Skeletal muscle tissue (tissue), 4 donors: ENCODE measurements around the gene THAP5. TPM values are rescaled to one million over a fixed set of nuclear protein-coding genes. Genes with fewer than 3 reads are reported as not detected.
"Not testable (repeated sequence)": the region's sequence is repeated elsewhere in the genome, so short reads cannot be mapped to it uniquely, and the experiment has no call there.

ENCODE experiments used
- H3K27ac ChIP-seq: one replicate; pipeline ENCODE4 v1.7.0; 2013; ENCODE audit warnings: mild to moderate bottlenecking, low read depth, low read length, inconsistent platforms
- H3K27me3 ChIP-seq, 3 donors: one replicate each; pipeline ENCODE4 v1.7.0; 2013; ENCODE audit warnings: low read length in 3 of 3; ENCODE audit not compliant: control insufficient read depth in 3 of 3, insufficient read depth in 3 of 3
- H3K36me3 ChIP-seq, 3 donors: one replicate each; pipeline ENCODE4 v1.7.0; 2013; ENCODE audit warnings: low read length in 3 of 3; ENCODE audit not compliant: control insufficient read depth in 3 of 3, insufficient read depth in 3 of 3
- H3K4me1 ChIP-seq, 3 donors: one replicate each; pipeline ENCODE4 v1.7.0; 2013; ENCODE audit warnings: low read length in 3 of 3, mild to moderate bottlenecking in 3 of 3; ENCODE audit not compliant: control insufficient read depth in 3 of 3, insufficient read depth in 3 of 3
- H3K4me3 ChIP-seq, 3 donors: one replicate each; pipeline ENCODE4 v1.7.0; 2013; ENCODE audit warnings: low read length in 3 of 3
- H3K9ac ChIP-seq, 3 donors: one replicate each; pipeline ENCODE4 v1.7.0; 2013; ENCODE audit warnings: low read length in 3 of 3, mild to moderate bottlenecking in 3 of 3, moderate library complexity in 2 of 3, low read depth in 1 of 3
- H3K9me3 ChIP-seq, 3 donors: one replicate each; pipeline ENCODE4 v1.7.0; 2013; ENCODE audit warnings: low read length in 3 of 3; ENCODE audit not compliant: control insufficient read depth in 3 of 3
- total RNA-seq: library from RNA; depleted of rRNA; stranded (reverse); fragments of >200 nt; gene quantifications from one replicate; pipeline ENCODE4 v1.2.3, GENCODE V29; 2014
- donor health status: Osteomylitis.

Gene THAP5
- total RNA-seq, 1 donor from 2014 or later: 12.0 TPM

DNA sequence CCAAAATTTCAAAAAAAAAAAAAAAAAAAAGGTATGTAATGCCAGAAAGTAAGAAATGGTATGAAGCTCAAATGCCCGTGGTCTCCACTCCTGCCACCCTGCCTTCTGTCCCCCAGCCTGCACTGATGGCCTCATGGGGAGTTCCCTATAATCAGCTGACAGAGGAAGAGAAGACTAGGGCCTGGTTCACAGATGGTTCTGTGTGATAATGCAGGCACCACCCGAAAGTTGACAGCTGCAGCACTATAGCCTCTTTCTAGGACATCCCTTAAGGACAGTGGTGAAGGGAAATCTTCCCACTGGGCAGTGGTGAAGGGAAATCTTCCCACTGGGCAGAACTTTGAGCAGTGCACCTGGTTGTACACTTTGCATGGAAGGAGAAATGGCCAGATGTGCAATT, 31.3 kb downstream of the THAP5 start:
- not testable (repeated sequence) for H3K27ac ChIP-seq, H3K4me1 ChIP-seq, H3K4me3 ChIP-seq, H3K36me3 ChIP-seq, H3K9me3 ChIP-seq, H3K9ac ChIP-seq, H3K27me3 ChIP-seq

DNA sequence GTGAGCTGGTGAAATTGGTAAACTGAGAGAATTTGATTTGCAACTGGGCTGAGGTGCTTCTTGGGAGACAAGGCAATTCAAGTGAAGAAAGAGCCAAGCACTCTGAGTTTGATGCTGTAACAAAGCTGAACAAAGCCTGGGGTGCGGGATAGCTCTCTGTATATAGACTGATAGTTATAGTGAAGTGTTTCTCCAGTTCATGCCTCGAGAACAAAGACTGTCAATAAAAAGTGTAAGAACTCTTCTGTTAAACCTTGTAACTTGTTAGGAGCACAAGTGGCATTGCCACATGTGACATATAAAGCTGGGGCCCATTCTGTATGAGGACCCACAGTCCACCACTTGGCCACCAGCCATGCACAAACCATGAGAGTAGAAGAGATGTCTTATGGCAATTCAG, 32.3 kb downstream of the THAP5 start:
- H3K36me3 ChIP-seq: no peaks in the 10 kb centered on the region
- no peak overlapping the region for H3K9ac ChIP-seq
- H3K4me3 ChIP-seq: no peak overlapping the region
- no peaks in the 10 kb centered on the region for H3K4me1 ChIP-seq
- no peaks in the 10 kb centered on the region for H3K9me3 ChIP-seq
- H3K27me3 ChIP-seq: no peaks in the 10 kb centered on the region
- no peak overlapping the region for H3K27ac ChIP-seq

DNA sequence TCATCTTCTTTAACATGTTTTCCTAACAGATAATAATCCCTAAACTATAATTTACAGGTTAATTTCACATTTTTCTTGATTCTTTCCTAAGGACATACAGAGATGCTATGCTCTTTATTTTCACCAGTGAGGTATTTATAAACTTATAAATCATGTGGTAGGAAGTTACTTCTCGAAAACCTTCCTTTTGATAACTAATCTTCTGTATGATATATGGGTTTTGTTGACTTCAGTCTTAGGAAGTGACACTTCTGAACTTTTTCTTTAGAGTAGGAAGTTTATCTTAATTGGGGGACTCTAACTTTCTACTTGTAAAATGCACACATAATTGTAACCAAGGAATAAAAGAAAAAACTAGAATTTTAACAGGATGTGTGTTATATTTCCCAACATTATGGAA, 33.8 kb downstream of the THAP5 start:
- Histone ChIP-seq H3K4me1 (no peaks in the 10 kb centered on the region), H3K27me3 (no peaks in the 10 kb centered on the region), H3K9ac (no peak overlapping the region), H3K36me3 (no peaks in the 10 kb centered on the region), H3K9me3 (no peaks in the 10 kb centered on the region), H3K4me3 (no peak overlapping the region), H3K27ac (no peak overlapping the region)

- no peaks in the 10 kb centered on the region for H3K36me3 ChIP-seq
- H3K9me3 ChIP-seq: no peaks in the 10 kb centered on the region
- no peak overlapping the region for H3K27ac ChIP-seq
- no peak overlapping the region for H3K9ac ChIP-seq
- H3K4me3 ChIP-seq: no peak overlapping the region
- H3K4me1 ChIP-seq: no peaks in the 10 kb centered on the region
- H3K27me3 ChIP-seq: no peaks in the 10 kb centered on the region
Measured at GRCh38 chr7:108535257-108535656, 34.2 kb downstream of the THAP5 start.

DNA sequence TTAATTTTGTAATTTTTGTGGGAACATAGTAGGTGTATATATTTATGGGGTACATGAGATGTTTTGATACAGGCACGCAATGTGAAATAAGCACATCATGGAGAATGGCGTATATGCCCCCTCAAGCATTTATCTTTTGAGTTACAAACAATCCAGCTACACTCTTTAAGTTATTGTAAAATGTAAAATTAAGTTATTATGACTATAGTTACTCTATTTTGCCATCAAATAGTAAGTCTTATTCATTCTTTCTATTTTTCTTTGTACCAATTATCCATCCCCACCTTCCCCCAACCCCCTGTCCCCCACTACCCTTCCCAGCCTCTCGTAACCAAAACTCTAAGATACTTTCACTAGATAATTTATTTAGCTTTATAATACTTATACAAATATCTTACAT, 35.8 kb downstream of the THAP5 start:
- no peak overlapping the region for H3K27ac ChIP-seq
- no peak overlapping the region for H3K4me3 ChIP-seq
- H3K27me3 ChIP-seq: no peaks in the 10 kb centered on the region
- H3K9me3 ChIP-seq: no peaks in the 10 kb centered on the region
- no peaks in the 10 kb centered on the region for H3K36me3 ChIP-seq
- no peaks in the 10 kb centered on the region for H3K4me1 ChIP-seq
- no peak overlapping the region for H3K9ac ChIP-seq

DNA sequence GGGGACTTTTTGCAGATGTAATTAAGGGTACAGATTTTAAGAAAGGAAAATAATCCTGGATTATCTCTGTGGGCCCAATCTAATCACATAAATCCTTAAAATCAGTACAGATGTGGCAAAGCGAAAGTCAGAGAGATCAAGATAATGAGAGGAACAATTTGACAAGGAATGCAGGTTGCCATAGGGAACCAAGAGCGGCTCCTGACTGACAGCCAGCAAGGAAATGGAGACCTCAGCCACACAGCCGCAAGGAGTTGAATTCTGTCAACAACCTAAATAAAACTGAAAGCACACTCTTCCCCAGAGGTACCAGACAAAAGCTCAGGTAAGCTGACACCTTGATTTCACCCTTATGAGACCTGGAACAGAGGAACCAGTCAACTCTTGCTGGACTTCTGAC, 40.2 kb downstream of the THAP5 start:
- H3K27me3 ChIP-seq: no peaks in the 10 kb centered on the region
- no peak overlapping the region for H3K27ac ChIP-seq
- no peaks in the 10 kb centered on the region for H3K36me3 ChIP-seq
- H3K4me3 ChIP-seq: no peak overlapping the region
- no peaks in the 10 kb centered on the region for H3K9me3 ChIP-seq
- peaks cover 10 to 13% (median 11%) of the 10 kb centered on the region in 3 donors for H3K4me1 ChIP-seq
- no peak overlapping the region for H3K9ac ChIP-seq

DNA sequence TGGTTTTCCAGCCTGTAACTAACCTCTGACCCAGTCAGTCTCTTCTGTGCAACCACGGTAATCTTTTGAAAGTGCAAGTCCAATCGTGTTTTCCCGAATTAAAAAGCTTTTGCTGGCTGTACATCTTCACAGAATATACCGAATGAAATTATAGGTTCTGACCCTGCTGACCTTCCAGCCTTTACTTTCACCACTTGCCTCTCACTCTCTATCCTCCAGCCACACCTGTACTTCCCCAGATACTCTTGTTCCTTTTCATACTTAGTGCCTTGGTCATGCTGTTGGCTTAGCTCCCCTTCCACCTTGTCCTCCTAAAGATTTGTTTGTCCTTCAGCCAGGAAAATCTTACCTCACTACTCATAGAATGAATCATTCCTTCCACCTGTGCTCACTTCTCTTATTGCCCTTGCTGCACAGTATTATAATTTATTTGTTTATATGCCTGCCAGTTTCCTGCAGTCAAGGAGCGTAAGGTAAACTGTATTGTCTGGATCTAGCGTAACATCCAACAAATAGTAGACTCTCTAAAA, 41.3 kb downstream of the THAP5 start:
- Histone ChIP-seq H3K27me3 (no peaks in the 10 kb centered on the region), H3K9ac (no peak overlapping the region), H3K36me3 (no peaks in the 10 kb centered on the region), H3K4me1 (peaks cover 16 to 19% (median 18%) of the 10 kb centered on the region in 3 donors), H3K27ac (no peak overlapping the region), H3K4me3 (no peak overlapping the region), H3K9me3 (no peaks in the 10 kb centered on the region)

DNA sequence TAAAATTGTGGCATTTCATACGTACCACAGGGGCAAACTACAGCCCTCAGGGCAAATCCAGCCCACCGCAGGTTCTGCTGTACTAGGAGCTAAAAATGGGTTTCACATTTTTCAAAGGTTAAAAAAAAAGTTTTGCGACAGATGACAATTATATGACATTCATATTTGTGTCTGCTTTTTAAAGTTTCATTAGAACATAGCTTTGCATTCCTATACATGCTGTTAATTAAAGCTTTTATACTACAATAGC, 42.8 kb downstream of the THAP5 start:
- Histone ChIP-seq H3K27me3 (no peaks in the 10 kb centered on the region), H3K36me3 (no peaks in the 10 kb centered on the region), H3K9ac (peak overlapping the region; percentile 93 to 97 (median 96)), H3K4me3 (peak overlapping the region; percentile 88 to 91 (median 89)), H3K4me1 (peaks cover 16 to 19% (median 18%) of the 10 kb centered on the region in 3 donors), H3K27ac (peak overlapping the region; percentile 99), H3K9me3 (no peaks in the 10 kb centered on the region)

DNA sequence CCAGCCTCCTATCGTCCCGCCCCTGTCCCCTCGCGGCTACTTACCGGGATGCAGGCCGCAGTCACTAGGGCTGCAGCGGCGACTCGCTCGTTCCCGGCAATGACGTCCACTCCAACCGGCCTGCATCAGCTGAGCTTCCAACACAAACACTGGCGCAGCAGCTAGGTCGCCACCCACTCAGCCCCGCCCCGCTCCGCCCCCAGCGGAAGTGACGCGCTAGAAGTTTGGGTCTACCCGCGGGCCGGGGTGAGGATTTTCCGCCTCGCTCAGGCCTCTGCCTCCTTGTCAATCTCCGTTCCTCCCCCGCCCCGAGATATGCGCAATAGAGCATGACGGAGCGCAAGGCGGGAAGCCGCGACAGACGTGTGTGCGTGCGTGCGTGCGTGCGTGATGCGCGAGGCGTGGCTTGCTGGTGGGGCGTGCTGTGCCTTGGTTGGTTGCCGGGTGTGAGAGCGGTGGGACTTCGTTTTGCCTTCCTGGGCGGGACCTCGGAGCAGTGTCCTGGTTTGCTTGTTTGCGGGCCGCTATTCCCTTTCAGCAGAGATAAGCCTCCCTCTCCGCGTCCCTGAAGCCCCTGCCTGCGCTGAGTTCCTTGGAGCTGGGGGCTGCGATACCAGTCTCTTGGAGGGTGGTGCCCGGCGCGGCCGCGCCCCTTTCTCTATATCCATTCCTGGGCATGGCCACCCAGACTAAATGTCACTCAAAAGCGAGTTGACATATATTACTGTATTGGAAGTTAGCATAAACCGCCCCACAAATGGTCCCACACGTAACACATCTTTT, 43.3 kb downstream of the THAP5 start, which contains the start of gene PNPLA8:
Gene PNPLA8, minus strand, starts transcription at position 151 of the 783 bp plus-strand sequence. CDS start 10,644 bp downstream, outside the sequence.
- H3K27ac ChIP-seq: peak within 1 kb of the TSS; percentile 99
- no peaks in the 10 kb centered on the region for H3K9me3 ChIP-seq

DNA sequence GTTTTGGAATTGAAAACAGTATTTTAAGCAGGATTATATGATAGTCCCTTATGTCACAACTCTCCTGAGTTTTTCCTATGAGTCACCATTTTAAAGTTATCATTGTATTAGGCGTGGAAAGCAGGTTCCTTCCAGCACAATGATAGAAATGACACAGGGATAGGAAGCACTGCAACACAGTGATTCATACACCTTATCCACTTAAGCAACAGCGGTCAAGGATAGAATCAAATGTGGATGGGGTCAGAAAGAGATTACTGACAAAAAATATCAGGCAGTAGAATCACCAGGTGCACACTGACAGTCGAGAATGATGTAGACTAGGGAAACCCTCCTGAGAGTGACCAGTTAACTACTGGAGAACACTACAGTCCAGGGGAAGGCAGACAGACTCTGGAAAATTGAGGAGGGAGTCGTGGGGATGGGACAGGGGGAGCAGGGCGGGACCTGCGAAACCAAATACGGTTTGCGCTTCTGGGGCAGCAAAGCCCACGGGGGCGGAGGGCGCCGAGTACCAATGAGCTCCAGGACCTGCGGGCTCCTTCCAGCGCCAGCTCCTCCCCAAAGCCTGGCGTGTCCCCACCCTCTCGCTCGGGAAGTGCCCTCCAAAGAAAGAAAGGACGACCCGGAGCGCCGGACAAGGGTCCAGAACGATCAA, 44.0 kb downstream of the THAP5 start:
- Histone ChIP-seq H3K27ac (peak overlapping the region; percentile 99), H3K4me1 (peaks cover 16 to 19% (median 18%) of the 10 kb centered on the region in 3 donors), H3K36me3 (no peaks in the 10 kb centered on the region), H3K27me3 (no peaks in the 10 kb centered on the region), H3K4me3 (peak overlapping the region; percentile 90 to 97 (median 91)), H3K9ac (peak overlapping the region; percentile 95 to 96 (median 96)), H3K9me3 (no peaks in the 10 kb centered on the region)

More for the DNA sequence above, 43.3 kb downstream of the THAP5 start, which contains the start of gene PNPLA8:
- Histone ChIP-seq H3K27me3 (no peaks in the 10 kb centered on the region), H3K4me3 (peak within 1 kb of the TSS; percentile 90 to 97 (median 91)), H3K4me1 (peaks cover 16 to 19% (median 18%) of the 10 kb centered on the region in 3 donors), H3K9ac (peak within 1 kb of the TSS; percentile 96 to 97 (median 96)), H3K36me3 (no peaks in the 10 kb centered on the region)
